Neural progenitor cell (in vitro differentiated cells): Measurements from ENCODE around the gene EDN2. TPM values are rescaled to one million over a fixed set of nuclear protein-coding genes. Genes with fewer than 3 reads are reported as not detected.

Experiments used
- DNase-seq: peaks from one replicate; pipeline ENCODE4 v3.0.0-alpha.2; 2016; ENCODE audit warnings: low spot score
- H2AFZ ChIP-seq: fragments of 200-600 bp; sonication (generic); replicated peaks from 2 replicates; pipeline ENCODE4 v1.6.1; 2016; ENCODE audit warnings: antibody characterized with exemption
- H3F3A ChIP-seq: fragments of 200-600 bp; sonication (generic); 2 replicates; pipeline ENCODE4 v1.6.1; 2016; ENCODE audit warnings: antibody characterized with exemption, low read depth
- H3K27ac ChIP-seq: fragments of 200-600 bp; sonication (generic); 2 replicates; pipeline ENCODE4 v1.5.1; 2016; ENCODE audit warnings: mild to moderate bottlenecking
- H3K27me3 ChIP-seq: fragments of 200-600 bp; sonication (generic); 2 replicates; pipeline ENCODE4 v1.6.1; 2016; ENCODE audit warnings: mild to moderate bottlenecking, moderate library complexity
- H3K36me3 ChIP-seq: fragments of 200-600 bp; sonication (generic); 2 replicates; pipeline ENCODE4 v1.5.1; 2016
- H3K4me1 ChIP-seq: fragments of 200-600 bp; sonication (generic); 2 replicates; pipeline ENCODE4 v1.6.1; 2016; ENCODE audit warnings: mixed run types
- H3K4me2 ChIP-seq: fragments of 200-600 bp; sonication (generic); 2 replicates; pipeline ENCODE4 v1.6.1; 2016
- H3K4me3 ChIP-seq: fragments of 200-600 bp; sonication (generic); 2 replicates; pipeline ENCODE4 v1.5.1; 2016
- H3K79me2 ChIP-seq: fragments of 200-600 bp; sonication (generic); 2 replicates; pipeline ENCODE4 v1.6.1; 2016; ENCODE audit warnings: low read depth
- H3K9ac ChIP-seq: fragments of 200-600 bp; sonication (generic); 2 replicates; pipeline ENCODE4 v1.6.1; 2016
- H3K9me3 ChIP-seq: fragments of 200-600 bp; sonication (generic); 2 replicates; pipeline ENCODE4 v1.5.1; 2016; ENCODE audit warnings: low read depth
- H4K20me1 ChIP-seq: fragments of 200-600 bp; sonication (generic); 2 replicates; pipeline ENCODE4 v1.6.1; 2016; ENCODE audit warnings: low read depth
- H3K27ac Mint-ChIP-seq: 3 replicates; pipeline ENCODE4 v1.8.0; 2021; ENCODE audit warnings: mixed read lengths
- H3K27me3 Mint-ChIP-seq: 2 replicates; pipeline ENCODE4 v1.8.0; 2022; ENCODE audit warnings: low read depth, mild to moderate bottlenecking, inconsistent platforms, moderate library complexity, mixed read lengths; ENCODE audit not compliant: insufficient read depth
- H3K36me3 Mint-ChIP-seq: 3 replicates; pipeline ENCODE4 v1.8.0; 2021; ENCODE audit warnings: mixed read lengths
- H3K4me1 Mint-ChIP-seq: 3 replicates; pipeline ENCODE4 v1.8.0; 2021; ENCODE audit warnings: mixed read lengths
- H3K4me3 Mint-ChIP-seq: 3 replicates; pipeline ENCODE4 v1.8.0; 2021; ENCODE audit warnings: mild to moderate bottlenecking, moderate library complexity, mixed read lengths
- H3K9me3 Mint-ChIP-seq: 3 replicates; pipeline ENCODE4 v1.8.0; 2020; ENCODE audit warnings: mixed read lengths
- CTCF ChIP-seq: fragments of 200-600 bp; sonication (generic); IDR thresholded peaks from 2 replicates; pipeline ENCODE4 v1.5.1; 2017; ENCODE audit warnings: antibody characterized with exemption, mild to moderate bottlenecking
- EZH2 ChIP-seq: fragments of 200-600 bp; sonication (generic); IDR thresholded peaks from 2 replicates; pipeline ENCODE4 v1.6.1; 2017; ENCODE audit warnings: antibody characterized with exemption, mild to moderate bottlenecking, moderate library complexity
- EZH2phosphoT487 ChIP-seq: fragments of 200-600 bp; sonication (generic); IDR thresholded peaks from 2 replicates; pipeline ENCODE4 v1.6.1; 2017; ENCODE audit warnings: antibody characterized with exemption
- total RNA-seq: library from RNA; depleted of rRNA; stranded (reverse); fragments of >200 nt; gene quantifications from 2 replicates; pipeline ENCODE4 v1.2.3, GENCODE V29; 2015; ENCODE audit warnings: low replicate concordance

Gene EDN2
- total RNA-seq, 1 donor from 2014 or later = not detected

- H3K9me3 ChIP-seq = no peaks in the 10 kb centered on the region
- no peak for DNase-seq
- H3K4me3 ChIP-seq = no peak overlapping the region
- Mint-ChIP-seq H3K4me3 (no peak overlapping the region), H3K4me1 (peaks cover 7% of the 10 kb centered on the region), H3K27me3 (peaks cover 7% of the 10 kb centered on the region), H3K36me3 (no peaks in the 10 kb centered on the region), H3K27ac (no peak overlapping the region), H3K9me3 (no peaks in the 10 kb centered on the region)
- no peak overlapping the region for H2AFZ ChIP-seq
- H3K27me3 ChIP-seq = no peaks in the 10 kb centered on the region
- H4K20me1 ChIP-seq = no peaks in the 10 kb centered on the region
- no peaks in the 10 kb centered on the region for H3K36me3 ChIP-seq
- TF ChIP-seq CTCF (no peak), EZH2 (no peak), EZH2phosphoT487 (no peak)
- H3K4me1 ChIP-seq = peaks cover 6% of the 10 kb centered on the region
- no peaks in the 10 kb centered on the region for H3F3A ChIP-seq
- no peak overlapping the region for H3K27ac ChIP-seq
- H3K79me2 ChIP-seq = no peaks in the 10 kb centered on the region
- H3K9ac ChIP-seq = no peak overlapping the region
- H3K4me2 ChIP-seq = no peak overlapping the region
Measured at GRCh38 chr1:41525891-41526587, 41.6 kb upstream of the EDN2 start.

- H3K9me3 Mint-ChIP-seq = no peaks in the 10 kb centered on the region
- H3K36me3 ChIP-seq = no peaks in the 10 kb centered on the region
- peak overlapping the region; percentile 21 for H3K27ac Mint-ChIP-seq
- no peaks in the 10 kb centered on the region for H3K79me2 ChIP-seq
- TF ChIP-seq EZH2phosphoT487 = no peak
- no peak overlapping the region for H3K27ac ChIP-seq
- no peaks in the 10 kb centered on the region for H3K9me3 ChIP-seq
- H3K4me1 Mint-ChIP-seq = peaks cover 7% of the 10 kb centered on the region
- no peak overlapping the region for H3K4me2 ChIP-seq
- H3K9ac ChIP-seq = no peak overlapping the region
- no peak overlapping the region for H3K4me3 ChIP-seq
- no peaks in the 10 kb centered on the region for H3K36me3 Mint-ChIP-seq
- peaks cover 8% of the 10 kb centered on the region for H3K27me3 Mint-ChIP-seq
- no peaks in the 10 kb centered on the region for H3K27me3 ChIP-seq
- no peak overlapping the region for H3K4me3 Mint-ChIP-seq
- no peak overlapping the region for H2AFZ ChIP-seq
- H3K4me1 ChIP-seq = peaks cover 6% of the 10 kb centered on the region
- no peaks in the 10 kb centered on the region for H4K20me1 ChIP-seq
- no peak for DNase-seq
- H3F3A ChIP-seq = no peaks in the 10 kb centered on the region
Measured at GRCh38 chr1:41524676-41525675, 40.5 kb upstream of the EDN2 start.

GRCh38 chr1:41523949-41524675 lies 39.6 kb upstream of the EDN2 start:
- H3K36me3 Mint-ChIP-seq = no peaks in the 10 kb centered on the region
- no peak for TF ChIP-seq EZH2phosphoT487
- TF ChIP-seq EZH2 = no peak
- no peak for TF ChIP-seq CTCF
- H3K9me3 Mint-ChIP-seq = no peaks in the 10 kb centered on the region
- no peaks in the 10 kb centered on the region for H3K27me3 ChIP-seq
- H3K27ac ChIP-seq = no peak overlapping the region
- H3K4me3 ChIP-seq = no peak overlapping the region
- no peak for DNase-seq
- H3K27me3 Mint-ChIP-seq = peaks cover 7% of the 10 kb centered on the region
- no peak overlapping the region for H2AFZ ChIP-seq
- H3K27ac Mint-ChIP-seq = no peak overlapping the region
- H3K79me2 ChIP-seq = no peaks in the 10 kb centered on the region
- no peaks in the 10 kb centered on the region for H3K9me3 ChIP-seq
- no peak overlapping the region for H3K4me2 ChIP-seq
- H4K20me1 ChIP-seq = no peaks in the 10 kb centered on the region
- peaks cover 6% of the 10 kb centered on the region for H3K4me1 ChIP-seq
- H3K36me3 ChIP-seq = no peaks in the 10 kb centered on the region
- H3K9ac ChIP-seq = no peak overlapping the region
- H3F3A ChIP-seq = no peaks in the 10 kb centered on the region
- peaks cover 7% of the 10 kb centered on the region for H3K4me1 Mint-ChIP-seq
- no peak overlapping the region for H3K4me3 Mint-ChIP-seq
